Esophagus (tissue), 2 donors: Measurements from ENCODE around the gene KIF16B. TPM values are rescaled to one million over a fixed set of nuclear protein-coding genes. Genes with fewer than 3 reads are reported as not detected.
"Not testable (repeated sequence)": the region's sequence is repeated elsewhere in the genome, so short reads cannot be mapped to it uniquely, and the experiment has no call there.

Experiments used
- H3K27ac ChIP-seq, 2 donors: one replicate each; pipeline ENCODE4 v1.5.1; 2013; ENCODE audit warnings: low read depth in 2 of 2, mild to moderate bottlenecking in 2 of 2, inconsistent platforms in 1 of 2, low read length in 1 of 2, moderate library complexity in 1 of 2
- H3K27me3 ChIP-seq, 2 donors: one replicate each; pipeline ENCODE4 v1.6.1; 2013; ENCODE audit warnings: low read length in 2 of 2, control low read depth in 1 of 2, mild to moderate bottlenecking in 1 of 2; ENCODE audit not compliant: insufficient read depth in 2 of 2, control insufficient read depth in 1 of 2
- H3K36me3 ChIP-seq, 2 donors: one replicate each; pipeline ENCODE4 v1.6.1; 2013; ENCODE audit warnings: low read length in 1 of 2; ENCODE audit not compliant: control insufficient read depth in 2 of 2, insufficient read depth in 2 of 2
- H3K4me1 ChIP-seq, 2 donors: one replicate each; pipeline ENCODE4 v1.6.1; 2013; ENCODE audit warnings: low read length in 1 of 2; ENCODE audit not compliant: control insufficient read depth in 2 of 2, insufficient read depth in 2 of 2
- H3K4me3 ChIP-seq, 2 donors: one replicate each; pipeline ENCODE4 v1.5.1; 2013; ENCODE audit warnings: low read length in 2 of 2, mild to moderate bottlenecking in 2 of 2, low read depth in 1 of 2, moderate library complexity in 1 of 2
- H3K9me3 ChIP-seq, 2 donors: one replicate each; pipeline ENCODE4 v1.6.1; 2013; ENCODE audit warnings: mild to moderate bottlenecking in 2 of 2, low read depth in 1 of 2, low read length in 1 of 2, moderate library complexity in 1 of 2; ENCODE audit not compliant: control insufficient read depth in 2 of 2, insufficient read depth in 1 of 2
- WGBS, 2 donors: extraction: QIAGEN DNeasy Blood & Tissue Kit; methylation state at CpG; one replicate each; pipeline ENCODE4 v1.1.7; 2013; 5-methylcytosine and 5-hydroxymethylcytosine counted together
- polyA plus RNA-seq, 2 donors: library from polyadenylated mRNA; stranded (reverse); fragments of 200-250 nt; gene quantifications; one replicate each; pipeline ENCODE4 v1.2.3, GENCODE V29; 2013
- donor health status: healthy with polysubstance abuse.
- donor health status: Bipolar disorder and iron deficiency.

KIF16B gene
- polyA plus RNA-seq, 2 donors, result 5.2 to 7.3 TPM

- no peak overlapping the region for H3K4me3 ChIP-seq
- no peak overlapping the region for H3K27ac ChIP-seq
- no peaks in the 10 kb centered on the region for H3K4me1 ChIP-seq
- no peaks in the 10 kb centered on the region for H3K9me3 ChIP-seq
- 65 to 78% methylated on average over 2 of the region's 2 CpGs for WGBS, 2 donors
- H3K36me3 ChIP-seq, result no peaks in the 10 kb centered on the region
- H3K27me3 ChIP-seq, result no peaks in the 10 kb centered on the region
Measured at GRCh38 chr20:16612706-16613105, 39.5 kb upstream of the KIF16B start.

- WGBS, 2 donors, result 75 to 92% methylated on average over 6 of the region's 6 CpGs
- Histone ChIP-seq H3K27ac (no peak overlapping the region), H3K9me3 (no peaks in the 10 kb centered on the region), H3K36me3 (no peaks in the 10 kb centered on the region), H3K4me3 (no peak overlapping the region), H3K4me1 (no peaks in the 10 kb centered on the region), H3K27me3 (no peaks in the 10 kb centered on the region)
Measured at GRCh38 chr20:16611817-16612216, 38.6 kb upstream of the KIF16B start.

- no peaks in the 10 kb centered on the region for H3K4me1 ChIP-seq
- H3K36me3 ChIP-seq, result no peaks in the 10 kb centered on the region
- no peak overlapping the region for H3K27ac ChIP-seq
- 77 to 86% methylated on average over 9 of the region's 9 CpGs for WGBS, 2 donors
- H3K4me3 ChIP-seq, result no peak overlapping the region
- no peaks in the 10 kb centered on the region for H3K27me3 ChIP-seq
- no peaks in the 10 kb centered on the region for H3K9me3 ChIP-seq
Measured at GRCh38 chr20:16609066-16609465, 35.8 kb upstream of the KIF16B start.

GRCh38 chr20:16608277-16608650, 35.0 kb upstream of the KIF16B start:
- no peaks in the 10 kb centered on the region for H3K9me3 ChIP-seq
- H3K27me3 ChIP-seq, result no peaks in the 10 kb centered on the region
- WGBS, 2 donors, result 63 to 78% methylated on average over 2 of the region's 2 CpGs
- H3K4me3 ChIP-seq, result no peak overlapping the region
- H3K27ac ChIP-seq, result no peak overlapping the region
- H3K36me3 ChIP-seq, result no peaks in the 10 kb centered on the region
- no peaks in the 10 kb centered on the region for H3K4me1 ChIP-seq

- no peak overlapping the region for H3K27ac ChIP-seq
Measured at GRCh38 chr20:16607364-16608276, 34.4 kb upstream of the KIF16B start.

GRCh38 chr20:16606468-16607070, 33.3 kb upstream of the KIF16B start:
- Histone ChIP-seq H3K9me3 (no peaks in the 10 kb centered on the region), H3K36me3 (no peaks in the 10 kb centered on the region), H3K4me3 (no peak overlapping the region), H3K27ac (no peak overlapping the region), H3K4me1 (no peaks in the 10 kb centered on the region), H3K27me3 (no peaks in the 10 kb centered on the region)
- WGBS, 2 donors, result 91 to 96% methylated on average over 3 of the region's 3 CpGs

More at GRCh38 chr20:16607364-16608276, 34.4 kb upstream of the KIF16B start:
- Histone ChIP-seq H3K36me3 (no peaks in the 10 kb centered on the region), H3K4me1 (no peaks in the 10 kb centered on the region), H3K4me3 (no peak overlapping the region), H3K9me3 (no peaks in the 10 kb centered on the region), H3K27me3 (no peaks in the 10 kb centered on the region)
- 61 to 79% methylated on average over 12 of the region's 12 CpGs for WGBS, 2 donors

- Histone ChIP-seq H3K27ac (no peak overlapping the region), H3K4me1 (no peaks in the 10 kb centered on the region), H3K9me3 (no peaks in the 10 kb centered on the region), H3K4me3 (no peak overlapping the region), H3K27me3 (no peaks in the 10 kb centered on the region), H3K36me3 (no peaks in the 10 kb centered on the region)
- 51 to 59% methylated on average over 2 of the region's 2 CpGs for WGBS, 2 donors
Measured at GRCh38 chr20:16601047-16601446, 27.8 kb upstream of the KIF16B start.

- Histone ChIP-seq H3K27ac (no peak overlapping the region), H3K36me3 (no peaks in the 10 kb centered on the region), H3K27me3 (no peaks in the 10 kb centered on the region), H3K4me3 (no peak overlapping the region), H3K9me3 (no peaks in the 10 kb centered on the region), H3K4me1 (no peaks in the 10 kb centered on the region)
- 64 to 71% methylated on average over 3 of the region's 3 CpGs for WGBS, 2 donors
Measured at GRCh38 chr20:16599257-16599656, 26.0 kb upstream of the KIF16B start.

- WGBS, 2 donors, result 83 to 90% methylated on average over 5 of the region's 5 CpGs
- no peaks in the 10 kb centered on the region for H3K27me3 ChIP-seq
- H3K4me1 ChIP-seq, result no peaks in the 10 kb centered on the region
- no peak overlapping the region for H3K4me3 ChIP-seq
- no peaks in the 10 kb centered on the region for H3K9me3 ChIP-seq
- no peak overlapping the region for H3K27ac ChIP-seq
- no peaks in the 10 kb centered on the region for H3K36me3 ChIP-seq
Measured at GRCh38 chr20:16596991-16597390, 23.7 kb upstream of the KIF16B start.

GRCh38 chr20:16596404-16596803, 23.2 kb upstream of the KIF16B start:
- H3K36me3 ChIP-seq, H3K27me3 ChIP-seq, H3K4me3 ChIP-seq, H3K4me1 ChIP-seq, H3K9me3 ChIP-seq, H3K27ac ChIP-seq: not testable (repeated sequence)
- 46 to 54% methylated on average over 3 of the region's 3 CpGs for WGBS, 2 donors
